Stimulated activated CD4-positive, alpha-beta T cell treated with anti-CD3 and anti-CD28 coated beads, Interleukin-2, amount 100 ng/mL, for 4 hours (primary cell): ENCODE results near the gene ABCC9.

Experiments used
- DNase-seq: peaks from one replicate; pipeline ENCODE4 v3.0.0-alpha.2; 2020; ENCODE audit warnings: low read depth

Gene ABCC9

DNA sequence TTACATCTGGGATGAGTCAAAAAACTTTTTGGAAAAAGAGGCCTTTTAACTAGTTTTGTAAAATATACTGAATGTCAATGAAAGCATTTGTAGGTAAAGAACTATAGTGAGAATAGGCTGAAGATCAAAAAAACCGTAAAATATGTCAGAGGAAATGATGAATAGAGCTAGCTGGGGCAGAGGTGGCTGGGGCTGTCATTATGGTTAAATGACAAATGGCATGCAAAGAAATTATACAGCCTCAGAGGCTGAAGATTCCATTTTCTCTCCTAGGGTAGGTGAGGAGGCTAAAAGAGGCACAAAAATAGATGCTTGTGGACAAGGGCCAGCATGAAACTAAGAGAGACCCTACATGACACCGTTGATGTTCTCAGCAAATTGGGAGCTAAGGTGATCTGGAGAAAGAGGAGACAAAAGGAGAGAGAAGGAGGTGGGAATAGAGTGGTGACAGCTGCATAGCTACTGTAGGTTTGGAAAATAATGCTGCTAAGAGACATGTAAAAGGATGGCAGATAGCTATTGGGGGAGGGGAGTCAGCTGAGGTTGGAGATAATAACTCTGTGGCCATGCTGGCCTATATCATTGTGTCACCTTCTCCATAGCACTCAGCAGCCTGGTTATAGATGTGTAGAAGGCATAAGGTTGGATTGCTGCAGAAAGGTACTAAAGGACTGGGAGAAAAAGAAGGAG is 63.8 kb downstream of the ABCC9 start:
- DNase-seq: no peak

DNA sequence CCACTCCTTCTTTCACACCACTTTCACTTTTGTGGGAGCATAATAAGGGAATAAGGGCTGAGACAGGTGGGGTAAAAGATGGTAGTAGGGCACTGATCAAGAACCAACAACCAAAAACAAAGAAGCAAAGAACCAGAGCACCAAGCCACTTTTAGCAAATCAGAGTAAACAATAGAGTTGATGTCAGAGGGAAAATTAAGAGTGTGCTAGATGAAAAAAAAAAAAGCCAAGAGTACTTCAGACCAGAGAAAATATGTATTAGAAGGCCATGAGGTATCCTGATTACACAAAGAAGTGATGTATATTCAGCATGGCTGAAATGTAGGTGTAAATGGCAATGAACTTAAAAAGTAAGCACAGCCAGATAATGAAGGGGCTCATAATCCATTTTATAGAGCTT is 75.4 kb downstream of the ABCC9 start:
- no peak for DNase-seq

DNA sequence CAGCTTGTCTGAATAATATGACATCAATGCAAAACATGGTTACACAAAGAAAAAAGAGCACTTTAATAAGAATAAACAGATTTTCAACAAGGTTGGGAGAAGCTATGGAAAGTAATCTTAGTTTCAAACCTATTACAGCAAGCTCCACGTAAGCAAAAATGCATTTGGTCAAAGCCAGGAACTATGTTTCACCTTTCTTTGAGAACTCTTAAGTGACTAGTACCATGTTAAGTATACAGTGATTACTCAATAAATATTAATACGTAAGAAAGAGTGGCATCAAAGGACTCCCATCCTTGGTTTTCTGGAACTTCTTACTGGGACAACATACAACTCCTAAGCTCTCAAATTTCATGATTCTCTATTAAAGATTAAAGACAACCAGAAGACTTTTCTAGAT is 80.7 kb downstream of the ABCC9 start:
- DNase-seq: no peak

DNA sequence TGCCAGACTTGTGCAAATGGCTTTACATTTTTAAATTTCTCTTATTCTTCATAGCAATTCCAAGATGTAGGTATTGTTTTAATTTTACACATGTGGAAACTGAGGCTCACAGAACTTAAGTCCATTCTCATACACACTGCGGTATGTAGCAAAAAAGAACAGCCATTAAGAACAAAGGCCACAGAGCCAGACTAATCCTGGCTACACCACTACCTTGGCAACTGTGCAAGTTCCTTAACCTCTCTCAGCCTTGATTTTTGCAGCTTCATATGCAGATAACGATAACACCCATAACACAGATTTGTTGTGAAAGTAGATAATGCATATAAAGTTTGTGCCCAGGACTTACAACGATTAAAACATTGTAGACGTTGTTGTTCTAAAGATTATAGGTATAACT is 81.1 kb downstream of the ABCC9 start:
- no peak for DNase-seq

DNA sequence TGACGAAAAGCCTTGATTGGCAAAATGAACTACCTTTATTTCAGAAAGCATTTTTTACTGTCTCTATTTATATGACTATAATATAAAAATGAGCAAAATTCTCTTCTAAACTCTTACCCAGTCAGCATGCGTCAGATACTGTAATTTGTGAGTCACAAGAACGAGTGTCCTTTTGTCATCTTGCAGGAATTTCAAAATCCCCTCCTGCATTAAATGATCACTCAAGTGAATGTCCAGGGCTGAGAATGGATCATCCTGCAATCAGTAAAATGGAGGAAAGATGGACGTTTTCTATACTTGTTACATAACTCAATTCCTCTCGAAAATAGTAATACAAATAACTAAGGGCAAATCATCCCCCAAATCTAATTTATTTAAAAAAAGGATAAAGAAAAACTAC is 89.0 kb downstream of the ABCC9 start:
- no peak for DNase-seq

DNA sequence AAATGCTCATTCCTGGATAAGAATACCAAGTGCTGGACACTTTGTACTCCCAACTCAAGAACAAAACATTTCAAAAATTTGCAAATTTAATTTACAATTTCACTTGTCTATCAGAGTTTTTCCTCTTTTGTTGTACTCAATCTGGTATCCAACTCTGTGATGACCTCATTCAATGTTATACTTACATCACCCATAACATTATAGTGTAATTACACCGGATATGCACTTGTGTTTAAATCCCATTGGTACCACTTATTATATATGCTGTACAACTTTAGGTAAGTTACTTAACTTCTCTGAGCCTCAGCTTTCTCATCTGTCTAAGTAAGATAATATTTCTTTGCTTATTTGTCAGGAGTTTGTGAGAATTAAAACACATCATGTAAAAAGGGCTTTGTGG is 90.1 kb downstream of the ABCC9 start:
- DNase-seq: no peak

DNA sequence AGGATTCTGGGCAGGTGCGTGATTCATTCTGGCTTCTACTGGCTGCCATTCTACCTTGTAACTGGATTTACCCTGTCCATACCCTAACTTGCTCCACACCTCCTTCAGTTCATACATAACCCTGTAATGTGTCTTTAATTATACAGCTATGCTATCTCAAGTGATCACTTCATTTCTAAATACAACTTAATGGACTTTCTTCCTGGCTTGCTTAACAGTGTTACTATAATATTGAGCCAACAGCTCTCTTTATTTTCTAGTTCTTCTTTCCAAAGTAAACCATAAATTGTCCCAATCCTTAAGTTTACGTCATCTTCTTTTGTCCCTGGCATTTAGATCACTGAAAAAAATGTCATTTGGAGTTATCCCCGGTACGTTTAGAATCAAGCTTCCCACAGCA is 90.8 kb downstream of the ABCC9 start:
- no peak for DNase-seq

DNA sequence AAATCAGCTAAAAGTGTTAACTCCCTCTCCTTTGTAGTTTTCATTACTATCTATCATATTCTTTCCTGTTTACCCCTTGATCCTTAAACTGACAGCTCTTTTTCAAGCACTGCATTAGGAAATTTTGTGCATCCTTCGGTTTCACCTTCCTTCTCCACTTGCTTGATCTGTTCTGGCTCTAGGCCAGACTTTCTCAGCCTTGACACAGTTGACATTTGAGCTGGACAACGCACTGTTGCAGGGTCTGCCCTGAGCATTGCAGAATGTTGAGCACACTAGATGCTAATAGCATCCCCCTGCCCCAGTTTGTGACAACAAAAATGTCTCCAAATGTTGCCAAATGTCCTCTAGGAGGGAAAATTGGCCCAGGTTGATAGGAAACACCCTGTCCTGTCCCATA is 91.3 kb downstream of the ABCC9 start:
- DNase-seq: no peak

DNA sequence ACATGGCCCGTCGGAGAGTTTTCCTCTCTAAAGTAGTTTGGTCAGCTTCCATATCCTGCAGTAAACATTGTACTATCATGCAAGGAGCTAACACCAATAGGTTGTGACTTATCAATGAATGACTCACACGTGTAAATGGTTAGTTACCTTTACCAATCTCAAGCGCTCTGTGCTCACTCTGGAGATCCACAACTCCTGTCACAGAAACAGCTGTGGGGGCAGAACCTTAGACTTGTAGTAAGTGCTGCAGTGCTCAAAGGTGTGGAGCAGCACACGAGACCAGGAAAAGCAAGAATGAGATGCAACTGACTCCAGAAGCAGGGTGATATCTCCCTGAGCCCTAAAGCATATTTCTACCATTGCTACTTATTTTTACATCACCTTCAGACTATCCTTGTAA is 93.0 kb downstream of the ABCC9 start:
- no peak for DNase-seq

DNA sequence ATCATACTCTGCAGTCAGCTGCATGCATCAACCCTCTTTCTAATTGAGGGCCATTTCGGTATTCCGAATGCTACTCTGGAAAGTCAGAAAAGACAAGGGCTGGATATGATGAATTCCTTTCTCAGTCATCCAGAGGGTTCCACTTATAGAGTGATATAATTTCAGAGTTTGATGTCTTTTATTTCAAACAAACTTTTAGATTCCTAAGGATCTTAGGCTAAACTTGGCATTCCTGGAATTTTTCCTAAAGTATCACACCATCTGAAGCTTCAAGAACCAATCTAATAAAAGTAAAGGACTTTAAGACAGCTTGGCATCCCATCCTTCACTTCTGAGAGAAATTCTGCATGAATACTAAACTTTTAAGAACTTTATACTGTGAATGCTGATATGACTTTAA is 97.4 kb downstream of the ABCC9 start:
- no peak for DNase-seq

DNA sequence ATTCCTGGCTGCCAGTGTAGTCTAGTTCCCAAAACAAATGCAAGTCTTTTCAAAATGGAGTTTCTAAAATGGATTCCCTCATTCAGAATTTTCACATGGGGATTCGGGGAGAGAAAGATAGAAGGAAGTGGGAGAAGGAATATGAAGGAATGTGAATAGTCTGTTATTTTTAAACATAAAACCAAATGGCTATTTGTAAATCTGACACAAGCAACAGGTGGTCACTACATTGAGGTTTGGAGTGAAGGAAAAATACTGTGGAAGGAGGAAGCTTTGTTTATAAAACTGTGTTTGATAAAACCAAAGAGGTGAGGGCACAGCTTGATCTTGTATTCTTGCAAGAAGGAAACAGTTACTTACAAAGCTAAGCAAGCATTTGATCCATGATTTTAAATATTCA is 101.5 kb downstream of the ABCC9 start:
- DNase-seq: no peak

DNA sequence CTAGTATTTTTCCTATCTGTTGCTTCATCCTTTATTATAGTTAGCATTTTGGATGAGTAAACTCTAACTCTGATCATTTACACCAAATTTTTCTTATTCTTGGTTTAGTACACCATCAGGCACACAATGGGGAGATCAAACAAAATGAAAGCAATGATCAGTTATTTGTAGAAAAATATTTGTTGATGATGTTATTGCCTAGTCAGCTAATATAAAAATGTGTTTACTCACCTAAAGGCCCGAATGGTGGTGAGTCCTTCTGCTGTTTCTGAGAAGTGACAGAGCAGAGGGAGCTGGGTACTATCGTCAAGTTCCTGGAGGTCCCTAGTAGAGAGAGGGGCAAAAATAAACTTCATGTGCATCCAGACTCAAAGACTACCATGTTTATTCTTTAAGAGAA is 103.4 kb downstream of the ABCC9 start:
- DNase-seq: no peak

DNA sequence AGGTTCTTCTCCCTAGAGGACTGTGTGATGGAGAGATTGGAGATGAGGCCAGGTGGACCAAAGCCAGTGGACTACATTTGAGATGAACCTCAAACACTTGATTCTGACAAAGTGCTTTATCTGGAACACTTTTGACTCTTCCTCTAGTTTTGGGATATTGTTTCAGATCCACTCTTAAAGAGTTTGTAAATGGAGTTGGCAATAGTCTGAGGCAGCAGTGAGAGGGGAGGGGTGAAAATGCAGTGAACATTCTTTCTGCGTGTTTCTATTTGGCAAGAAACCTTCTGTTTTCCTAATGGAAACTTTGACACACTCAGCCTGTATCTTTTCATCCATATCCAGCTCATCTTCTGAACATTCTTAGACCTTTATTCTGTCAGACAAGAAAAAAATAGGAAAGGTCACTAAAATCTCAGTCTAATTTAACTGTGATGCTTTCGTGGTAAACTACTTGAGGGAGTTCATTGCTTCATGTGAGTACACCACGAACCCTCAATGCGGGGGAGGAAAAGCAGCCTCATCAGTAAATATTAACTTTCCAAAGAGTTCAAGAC is 109.4 kb downstream of the ABCC9 start:
- DNase-seq: no peak

DNA sequence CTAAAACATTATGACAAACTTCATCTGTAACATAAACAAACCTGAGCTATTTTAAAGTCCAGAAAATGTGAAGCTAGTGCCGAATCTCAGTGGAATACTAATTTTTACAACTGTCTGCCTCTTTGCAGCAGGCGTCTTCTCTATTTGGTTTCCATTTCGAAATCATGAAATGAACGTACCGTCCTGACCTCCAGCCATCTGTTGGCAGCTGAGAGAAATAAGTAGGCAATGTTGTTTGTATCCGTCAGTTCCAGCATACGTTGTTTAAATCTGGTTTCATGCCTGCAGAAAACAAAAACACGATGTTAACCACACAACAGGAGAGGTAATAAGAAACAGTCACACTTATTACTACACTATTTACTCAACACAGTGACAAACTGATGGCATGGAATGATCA is 112.4 kb downstream of the ABCC9 start:
- no peak for DNase-seq

DNA sequence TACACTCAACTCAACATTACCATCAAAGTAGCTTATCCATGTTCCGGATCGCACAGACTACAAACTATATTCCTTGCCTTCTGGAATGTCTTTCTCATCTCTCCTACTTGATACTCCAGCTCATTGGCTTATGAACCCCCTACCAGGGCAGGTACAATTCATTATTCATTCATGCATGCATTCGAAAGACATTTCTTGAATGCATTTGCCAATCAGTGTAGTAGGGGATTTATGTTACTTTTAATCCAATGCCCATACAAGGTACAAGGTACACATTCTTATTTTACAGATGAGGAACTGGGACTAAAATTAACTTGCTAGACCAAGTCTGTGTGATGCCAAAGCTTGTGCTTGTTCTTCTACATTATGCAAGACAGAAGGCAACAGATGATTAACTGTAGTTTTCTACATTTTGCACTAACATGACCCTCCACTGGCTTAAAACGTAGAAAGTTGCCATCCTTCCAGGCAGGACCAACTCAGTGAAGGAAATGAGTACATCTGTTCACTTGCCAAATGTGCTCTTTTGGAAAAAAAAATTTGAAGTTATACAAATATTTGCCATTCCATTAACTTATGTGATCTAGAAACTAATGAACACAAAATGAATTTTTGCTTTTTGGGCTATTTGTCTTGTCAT is 113.0 kb downstream of the ABCC9 start:
- DNase-seq: no peak

DNA sequence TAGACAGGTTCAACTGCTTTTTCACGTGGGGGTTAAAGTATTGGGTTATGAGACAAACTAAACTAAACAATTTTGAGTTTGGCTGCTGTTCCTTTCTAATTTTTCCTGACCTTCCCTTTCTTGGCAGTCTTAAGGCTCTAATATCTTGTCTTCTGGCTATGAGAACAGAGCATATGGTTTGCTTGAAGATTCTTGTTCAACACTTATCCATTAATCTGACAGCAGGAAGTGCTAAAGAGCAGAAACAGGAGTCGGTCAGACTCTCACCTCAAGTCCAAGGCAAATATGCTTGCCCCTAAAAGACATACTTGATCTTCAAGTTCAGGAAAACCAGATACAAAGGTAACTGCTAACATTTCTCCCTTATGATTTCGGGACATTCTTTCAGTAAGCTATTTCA is 114.1 kb downstream of the ABCC9 start:
- no peak for DNase-seq

DNA sequence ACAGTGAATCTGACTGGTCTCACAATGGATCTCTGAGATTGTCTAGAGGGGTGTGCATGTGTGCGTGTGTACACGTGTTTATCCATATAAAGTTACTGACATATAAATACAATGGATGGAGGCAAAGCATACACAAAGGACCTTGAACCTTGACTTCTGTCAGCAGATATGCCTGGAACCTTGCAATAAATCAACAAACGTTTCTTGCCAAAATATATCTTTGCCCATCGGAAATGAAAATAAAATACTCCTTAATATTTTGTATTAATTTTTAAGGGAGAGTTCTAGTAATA is 114.7 kb downstream of the ABCC9 start:
- no peak for DNase-seq

DNA sequence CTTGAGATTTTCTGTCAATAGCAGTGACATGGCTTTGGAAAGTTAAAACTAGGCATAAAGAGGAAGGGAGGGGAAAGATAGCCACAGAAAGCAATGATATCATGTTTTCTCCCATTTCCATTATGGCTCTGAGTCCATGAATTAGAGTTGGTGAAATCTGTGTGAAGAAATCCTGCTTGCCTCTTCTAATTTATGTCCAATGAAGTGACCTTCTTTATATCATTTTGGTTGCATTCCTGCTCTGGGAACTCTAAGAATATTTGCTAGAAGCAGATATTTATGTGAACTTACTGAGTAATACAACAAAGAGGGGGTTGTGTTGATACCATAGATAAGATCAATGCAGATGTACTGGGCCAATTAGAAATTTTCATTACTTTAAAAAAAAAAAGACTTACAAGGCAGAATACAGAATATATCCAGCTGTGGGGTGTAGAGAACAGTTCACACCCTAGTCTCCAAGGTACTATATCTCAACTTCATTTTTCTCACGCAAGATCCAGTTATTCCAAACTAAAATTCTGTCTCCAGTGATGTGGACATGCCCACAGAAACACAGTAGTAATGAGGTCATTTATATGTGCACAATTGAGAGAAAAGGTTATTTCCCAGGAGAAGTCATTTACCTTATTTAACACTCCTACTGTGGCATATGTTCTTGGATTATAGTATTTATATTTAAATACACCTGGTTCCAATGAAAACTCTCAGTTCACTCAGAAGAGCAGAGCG is 115.2 kb downstream of the ABCC9 start:
- no peak for DNase-seq

DNA sequence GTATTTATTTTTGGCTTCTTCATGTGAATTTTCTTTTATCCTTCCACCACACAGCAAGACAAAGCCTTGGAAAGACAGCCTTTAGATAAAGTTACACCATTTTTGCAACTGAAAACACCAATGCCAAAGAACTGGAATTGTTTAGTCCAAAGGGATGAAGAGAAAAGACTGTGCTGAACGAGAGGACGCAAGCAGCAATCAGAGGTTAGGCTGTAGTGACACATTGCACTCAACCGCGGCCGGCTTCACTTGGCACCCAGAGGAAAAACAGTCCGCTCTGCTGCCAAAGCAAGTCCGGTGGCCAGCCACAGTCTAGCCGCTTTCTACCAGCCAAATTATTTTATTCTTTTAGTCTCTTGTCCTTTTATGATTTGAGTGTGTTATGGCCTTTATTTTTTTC is 117.6 kb downstream of the ABCC9 start:
- DNase-seq: no peak

DNA sequence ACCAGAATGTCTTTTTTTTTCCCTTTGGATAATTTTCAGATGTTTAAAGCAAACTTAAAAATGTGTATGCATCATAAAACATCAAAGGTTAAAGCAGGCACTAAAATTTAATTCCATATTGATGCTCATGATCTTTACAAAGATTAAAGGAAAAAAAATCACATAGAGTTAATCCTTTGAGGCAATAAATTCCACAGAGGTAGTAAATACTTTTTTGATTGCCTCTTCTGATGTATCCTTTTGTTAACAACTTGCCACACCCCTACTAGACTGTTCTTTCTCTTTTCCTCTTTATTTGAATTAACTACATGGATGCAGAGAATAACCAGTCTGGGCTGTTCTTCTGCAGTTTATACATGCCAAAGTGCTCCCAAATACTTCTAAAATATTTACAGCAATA is 121.5 kb downstream of the ABCC9 start:
- no peak for DNase-seq

DNA sequence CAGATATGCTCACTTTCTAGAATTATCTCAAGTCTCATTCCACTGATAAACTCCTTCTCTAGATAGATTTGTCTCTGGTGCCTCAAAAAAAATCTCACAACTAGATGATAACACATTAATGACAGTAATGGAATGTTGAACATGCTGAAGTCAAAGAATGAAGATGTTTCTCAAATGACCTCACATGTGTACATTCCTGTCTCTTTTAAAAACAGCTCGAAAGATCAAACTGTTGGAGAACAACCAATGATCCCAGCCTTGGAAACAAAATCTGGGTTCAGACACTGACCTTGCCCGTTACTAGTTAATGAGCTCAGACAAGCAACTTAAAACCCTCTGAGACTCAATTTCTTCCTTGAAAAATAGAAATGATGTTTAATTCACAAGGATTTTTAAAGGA is 122.0 kb downstream of the ABCC9 start:
- DNase-seq: no peak

DNA sequence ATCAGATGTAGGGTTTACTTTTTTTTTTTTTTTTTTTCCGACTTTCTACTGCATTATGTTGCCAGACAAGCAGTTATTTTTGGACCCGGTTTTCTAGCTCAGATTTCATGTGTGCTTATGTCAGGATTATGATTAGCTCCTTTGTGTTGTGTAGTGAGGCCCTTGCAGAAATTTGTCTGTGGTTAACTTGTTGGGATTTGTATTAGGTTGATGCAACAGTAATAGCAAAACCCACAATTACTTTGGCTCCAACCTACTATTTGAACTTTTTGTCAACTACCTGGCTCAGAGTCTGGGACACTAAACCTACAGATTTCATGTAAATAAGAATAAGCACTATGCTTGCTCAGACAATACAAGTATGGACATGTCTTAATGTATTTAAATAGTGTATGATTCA is 122.6 kb downstream of the ABCC9 start:
- DNase-seq: no peak

DNA sequence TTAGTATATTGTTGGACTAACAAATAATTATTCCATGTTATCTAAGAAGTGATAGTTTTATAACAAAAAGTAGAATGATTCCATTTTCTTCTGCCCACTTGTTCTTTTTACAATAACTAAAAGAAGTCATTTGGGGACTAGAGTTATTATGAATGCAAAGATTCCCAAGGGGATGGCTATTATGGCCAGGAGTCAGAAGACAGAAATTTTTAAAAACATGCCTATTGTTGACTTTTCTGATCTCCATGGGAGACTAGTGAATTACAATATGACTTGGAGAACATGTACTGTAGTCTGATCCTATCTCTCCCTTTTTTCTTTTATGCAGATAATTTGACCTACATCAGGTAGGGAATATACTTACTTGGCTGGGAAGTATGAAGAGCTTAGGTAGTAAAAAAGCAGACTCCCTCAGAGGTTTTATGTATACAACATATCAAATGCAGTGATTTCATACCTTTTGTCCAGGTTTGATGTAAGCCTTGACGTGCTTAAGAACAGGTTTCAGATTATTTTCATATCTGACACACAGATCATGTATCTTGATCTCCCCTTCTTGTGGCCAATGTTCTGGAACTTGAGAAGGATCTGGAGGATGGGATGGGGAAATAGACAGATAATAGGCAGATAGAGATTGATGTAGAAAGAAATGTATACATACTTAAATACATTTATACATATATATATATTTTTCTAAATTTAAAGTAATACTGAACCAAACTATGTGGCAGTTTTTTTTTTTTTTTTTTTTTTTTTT is 125.7 kb downstream of the ABCC9 start:
- no peak for DNase-seq
